ENCODE results near the gene ADM2. TPM values are rescaled to one million over a fixed set of nuclear protein-coding genes. Genes with fewer than 3 reads are reported as not detected.

The ADM2 gene
- total and polyA plus RNA-seq, 2 of the 13 experiments (the other 11 are each of a cell fraction or from before 2014, with no cell fraction given), result 1.2 to 3.0 TPM

GRCh38 chr22:50530580-50530876, 49.2 kb downstream of the ADM2 start (continued):
- TF ChIP-seq GMEB2 (CRISPR knock-in tag; IDR thresholded peaks at IDR 0.05; ENCODE audit: low read depth) (no peak), ZNF264 (CRISPR knock-in tag; IDR thresholded peaks at IDR 0.05) (peak; percentile 5; the same call in 1 of the 2 replicates), TCF12 (IDR thresholded peaks at IDR 0.05) (no peak), TCF12 (CRISPR knock-in tag; IDR thresholded peaks at IDR 0.05) (0 out of 2 replicates have a peak, but pooled peaks have one; percentile 81), ZNF460 (CRISPR knock-in tag; IDR thresholded peaks at IDR 0.05; ENCODE audit: borderline replicate concordance) (no peak), SRSF1 (optimal IDR thresholded peaks at IDR 0.05; ENCODE audit: low read depth, low read length) (peak; percentile 82), ZUFSP (CRISPR knock-in tag; IDR thresholded peaks at IDR 0.05; ENCODE audit: borderline replicate concordance) (no peak), GATAD2A (CRISPR knock-in tag; IDR thresholded peaks at IDR 0.05) (0 out of 2 replicates have a peak, but pooled peaks have one; percentile 37), YEATS2 (CRISPR knock-in tag; IDR thresholded peaks at IDR 0.05; ENCODE audit: borderline replicate concordance) (no peak), HNF1A (IDR thresholded peaks at IDR 0.05; ENCODE audit: low read depth) (no peak), HNF1A (CRISPR knock-in tag; IDR thresholded peaks at IDR 0.05; ENCODE audit: borderline replicate concordance) (no peak), FOXK2 (IDR thresholded peaks at IDR 0.05) (no peak), KMT2A (CRISPR knock-in tag; IDR thresholded peaks at IDR 0.05) (peak; percentile 45; the same call in 1 of the 2 replicates), SKIL (CRISPR knock-in tag; IDR thresholded peaks at IDR 0.05; ENCODE audit: borderline replicate concordance) (no peak), CENPBD1 (CRISPR knock-in tag; IDR thresholded peaks at IDR 0.05; ENCODE audit: borderline replicate concordance, low read depth) (no peak), CREB1 (IDR thresholded peaks at IDR 0.05) (no peak), CREB1 (CRISPR knock-in tag; IDR thresholded peaks at IDR 0.05) (no peak), ZBTB42 (CRISPR knock-in tag; IDR thresholded peaks at IDR 0.05) (no peak), ZNF446 (CRISPR knock-in tag; IDR thresholded peaks at IDR 0.05) (no peak), ARNTL (CRISPR knock-in tag; IDR thresholded peaks at IDR 0.05) (peak; percentile 20; the same call in 1 of the 2 replicates), TAF1 (CRISPR knock-in tag; IDR thresholded peaks at IDR 0.05) (peak; percentile 6; the same call in 1 of the 2 replicates)

Data from HepG2 (cell line).